IPS-20b (cell line): ENCODE results near the gene KCNG4.
"Not testable (repeated sequence)": the region's sequence is repeated elsewhere in the genome, so short reads cannot be mapped to it uniquely, and the experiment has no call there.

Experiments used
- H3K27ac ChIP-seq: one replicate; pipeline ENCODE4 v1.5.1; 2013; ENCODE audit warnings: low read length
- H3K27me3 ChIP-seq: 2 replicates; pipeline ENCODE4 v1.6.1; 2013; ENCODE audit warnings: mild to moderate bottlenecking, low read length, inconsistent platforms; ENCODE audit not compliant: insufficient read depth
- H3K36me3 ChIP-seq: 2 replicates; pipeline ENCODE4 v1.6.1; 2013; ENCODE audit warnings: low read depth, mild to moderate bottlenecking, inconsistent platforms, low read length, moderate library complexity; ENCODE audit not compliant: insufficient read depth
- H3K4me1 ChIP-seq: 2 replicates; pipeline ENCODE4 v1.6.1; 2013; ENCODE audit warnings: mild to moderate bottlenecking, control low read depth, inconsistent platforms, low read length, moderate library complexity; ENCODE audit not compliant: insufficient read depth
- H3K4me3 ChIP-seq: 2 replicates; pipeline ENCODE4 v1.5.1; 2013; ENCODE audit warnings: mild to moderate bottlenecking, low read length, inconsistent platforms
- H3K9ac ChIP-seq: 2 replicates; pipeline ENCODE4 v1.6.1; 2013; ENCODE audit warnings: low read depth, mild to moderate bottlenecking, inconsistent platforms, low read length, moderate library complexity
- H3K9me3 ChIP-seq: 2 replicates; pipeline ENCODE4 v1.6.1; 2013; ENCODE audit warnings: mild to moderate bottlenecking, low read depth, low read length, inconsistent platforms; ENCODE audit not compliant: insufficient read depth

The KCNG4 gene

DNA sequence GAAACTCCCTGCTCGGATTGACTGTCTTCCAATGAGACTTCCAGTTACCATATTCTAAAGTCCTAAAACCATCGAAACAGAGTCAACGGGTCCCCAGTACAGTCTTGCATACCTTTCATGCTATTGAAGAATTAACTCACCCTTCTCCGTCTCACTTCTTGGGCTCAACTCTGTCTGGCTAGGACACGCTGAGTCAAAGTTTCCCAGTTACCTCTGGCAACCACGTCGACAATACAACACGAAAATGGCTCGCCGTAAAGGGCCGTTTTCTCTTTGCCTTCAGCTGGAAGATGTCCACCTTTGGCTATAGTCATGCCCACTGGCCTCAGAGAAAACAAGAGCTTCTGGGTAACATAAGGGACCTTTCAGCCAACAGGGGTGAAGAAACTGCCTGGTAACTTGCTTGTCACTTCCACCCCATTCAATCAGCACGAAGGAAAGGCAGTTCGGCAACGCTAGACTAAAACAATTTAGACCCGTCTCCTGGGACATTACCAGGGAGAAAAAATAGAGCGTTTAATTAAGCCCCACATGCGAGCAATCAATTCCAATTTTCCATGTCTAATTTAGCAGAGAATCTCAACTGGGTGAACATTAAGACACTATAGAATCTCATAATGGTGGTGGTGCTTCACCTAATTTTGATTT, 21.5 kb downstream of the KCNG4 start:
- no peaks in the 10 kb centered on the region for H3K9me3 ChIP-seq
- no peaks in the 10 kb centered on the region for H3K36me3 ChIP-seq
- H3K27me3 ChIP-seq: no peaks in the 10 kb centered on the region
- H3K9ac ChIP-seq: no peak overlapping the region
- H3K4me1 ChIP-seq: no peaks in the 10 kb centered on the region
- H3K27ac ChIP-seq: no peak overlapping the region
- H3K4me3 ChIP-seq: no peak overlapping the region

DNA sequence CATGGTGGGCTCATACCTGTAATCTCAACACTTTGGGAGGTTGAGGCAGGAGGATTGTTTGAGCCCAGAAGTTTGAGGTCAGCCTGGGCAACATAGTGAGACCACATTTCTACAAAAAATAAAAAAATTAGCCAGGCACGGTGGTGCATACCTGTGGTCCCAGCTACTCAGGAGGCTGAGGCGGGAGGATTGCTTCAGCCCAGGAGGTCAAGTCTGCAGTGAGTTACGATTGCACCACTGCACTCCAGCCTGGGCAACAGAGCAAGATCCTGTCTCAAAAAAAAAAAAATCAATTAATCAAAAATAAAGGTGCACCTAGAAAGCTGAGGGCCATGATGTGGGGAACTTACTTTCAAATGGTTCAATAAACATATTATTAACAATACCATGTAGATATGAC, 23.7 kb downstream of the KCNG4 start:
- not testable (repeated sequence) for H3K9me3 ChIP-seq, H3K4me3 ChIP-seq, H3K27ac ChIP-seq, H3K4me1 ChIP-seq, H3K36me3 ChIP-seq, H3K9ac ChIP-seq, H3K27me3 ChIP-seq

- Histone ChIP-seq H3K4me3 (no peak overlapping the region), H3K27me3 (no peaks in the 10 kb centered on the region), H3K9ac (no peak overlapping the region), H3K4me1 (no peaks in the 10 kb centered on the region), H3K36me3 (no peaks in the 10 kb centered on the region), H3K9me3 (no peaks in the 10 kb centered on the region), H3K27ac (no peak overlapping the region)
Observed at GRCh38 chr16:84215531-84215930, 24.3 kb downstream of the KCNG4 start.

- Histone ChIP-seq H3K4me3 (no peak overlapping the region), H3K9me3 (no peaks in the 10 kb centered on the region), H3K4me1 (no peaks in the 10 kb centered on the region), H3K27ac (no peak overlapping the region), H3K36me3 (no peaks in the 10 kb centered on the region), H3K27me3 (no peaks in the 10 kb centered on the region), H3K9ac (no peak overlapping the region)
Observed at GRCh38 chr16:84214451-84215066, 25.3 kb downstream of the KCNG4 start.

DNA sequence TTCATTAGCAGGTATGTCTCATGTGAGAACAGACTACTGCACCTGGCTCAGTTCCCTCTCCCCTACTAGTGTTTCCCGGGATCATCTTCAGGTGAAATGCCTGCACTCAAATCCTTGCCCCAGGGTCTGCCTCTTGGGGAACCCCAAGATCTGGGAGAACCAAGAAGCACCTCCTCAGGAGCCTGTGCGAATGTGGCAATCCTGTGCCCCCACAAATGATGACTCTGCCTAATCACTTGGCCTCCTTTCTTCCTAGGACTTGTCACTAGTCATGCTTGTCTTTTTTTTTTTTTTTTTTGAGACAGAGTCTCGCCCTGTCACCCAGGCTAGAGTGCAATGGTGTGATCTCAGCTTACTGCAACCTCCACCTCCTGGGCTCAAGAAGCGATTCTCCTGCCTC, 27.2 kb downstream of the KCNG4 start:
- no peak overlapping the region for H3K27ac ChIP-seq
- no peak overlapping the region for H3K4me3 ChIP-seq
- H3K27me3 ChIP-seq: no peaks in the 10 kb centered on the region
- no peaks in the 10 kb centered on the region for H3K36me3 ChIP-seq
- H3K9me3 ChIP-seq: no peaks in the 10 kb centered on the region
- H3K4me1 ChIP-seq: peaks cover 5% of the 10 kb centered on the region; the same call in 1 of the 2 replicates
- H3K9ac ChIP-seq: no peak overlapping the region

DNA sequence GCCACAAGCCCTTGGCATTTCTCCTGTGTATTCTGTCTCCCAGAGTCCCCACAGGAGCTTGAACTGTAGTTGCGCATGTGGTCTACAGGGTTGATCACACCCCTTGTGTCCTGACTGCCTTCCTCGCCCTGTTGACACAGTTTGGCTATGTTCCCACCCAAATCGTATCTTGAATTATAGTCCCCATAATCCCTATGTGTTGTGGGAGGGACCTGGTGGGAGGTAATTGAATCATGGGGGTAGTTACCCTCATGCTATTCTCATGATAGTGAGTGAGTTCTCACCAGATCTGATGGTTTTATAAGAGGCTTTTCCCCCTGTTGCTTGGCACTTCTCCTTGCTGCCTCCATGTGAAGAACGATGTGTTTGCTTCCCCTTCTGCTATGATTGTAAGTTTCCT, 27.7 kb downstream of the KCNG4 start:
- no peaks in the 10 kb centered on the region for H3K9me3 ChIP-seq
- H3K36me3 ChIP-seq: no peaks in the 10 kb centered on the region
- no peak overlapping the region for H3K27ac ChIP-seq
- H3K4me3 ChIP-seq: no peak overlapping the region
- H3K4me1 ChIP-seq: peaks cover 5% of the 10 kb centered on the region; the same call in 1 of the 2 replicates
- H3K9ac ChIP-seq: no peak overlapping the region
- no peaks in the 10 kb centered on the region for H3K27me3 ChIP-seq

DNA sequence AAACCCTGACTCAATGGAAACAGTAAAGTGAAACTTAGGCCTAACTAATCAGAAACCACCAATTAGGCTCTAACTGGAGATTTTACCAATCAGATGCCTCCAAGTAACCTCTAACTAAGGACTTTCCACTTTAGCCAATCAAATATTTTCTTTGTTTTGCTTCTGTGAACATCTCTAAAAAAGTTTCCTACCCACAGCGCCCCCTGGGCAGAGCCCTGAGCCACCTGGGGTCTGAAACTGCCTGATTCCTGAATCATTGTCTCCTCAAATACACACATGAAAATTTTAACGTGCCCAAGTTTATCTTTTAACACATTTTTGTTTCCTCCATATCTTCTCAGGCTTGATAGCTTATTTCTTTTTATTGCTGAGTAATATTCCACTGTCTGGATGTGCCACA, 29.8 kb downstream of the KCNG4 start:
- Histone ChIP-seq H3K36me3 (no peaks in the 10 kb centered on the region), H3K27ac (no peak overlapping the region), H3K4me1 (peaks cover 5% of the 10 kb centered on the region; the same call in 1 of the 2 replicates), H3K9me3 (no peaks in the 10 kb centered on the region), H3K4me3 (no peak overlapping the region), H3K9ac (no peak overlapping the region), H3K27me3 (no peaks in the 10 kb centered on the region)

GRCh38 chr16:84207879-84208278, 31.9 kb downstream of the KCNG4 start:
- Histone ChIP-seq H3K9me3 (no peaks in the 10 kb centered on the region), H3K4me1 (peaks cover 5% of the 10 kb centered on the region; the same call in 1 of the 2 replicates), H3K4me3 (no peak overlapping the region), H3K27me3 (no peaks in the 10 kb centered on the region), H3K27ac (no peak overlapping the region), H3K9ac (no peak overlapping the region), H3K36me3 (no peaks in the 10 kb centered on the region)

DNA sequence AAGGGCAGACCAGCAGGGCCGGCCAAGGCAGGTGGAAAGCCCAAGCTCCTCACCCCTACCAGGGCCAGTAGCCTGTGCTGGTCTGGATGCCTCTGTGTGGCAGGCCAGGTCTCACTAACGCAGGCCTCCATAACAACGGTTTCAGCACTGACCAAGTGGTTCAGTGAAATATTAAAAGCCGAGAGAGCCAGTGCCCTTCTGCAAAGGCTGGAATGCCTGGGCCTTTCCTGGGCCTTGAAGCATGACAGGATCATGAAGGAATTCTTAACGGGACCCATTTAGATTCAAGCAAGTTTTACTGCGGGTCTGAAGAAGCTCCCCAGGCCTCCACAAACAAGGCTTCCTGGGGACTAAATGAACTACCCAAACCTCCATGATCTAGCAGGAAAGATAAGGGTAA, 32.6 kb downstream of the KCNG4 start:
- Histone ChIP-seq H3K4me1 (peaks cover 5% of the 10 kb centered on the region; the same call in 1 of the 2 replicates), H3K27ac (no peak overlapping the region), H3K9me3 (no peaks in the 10 kb centered on the region), H3K4me3 (no peak overlapping the region), H3K27me3 (no peaks in the 10 kb centered on the region), H3K9ac (no peak overlapping the region), H3K36me3 (no peaks in the 10 kb centered on the region)

- H3K9me3 ChIP-seq: no peaks in the 10 kb centered on the region
- no peaks in the 10 kb centered on the region for H3K36me3 ChIP-seq
- no peaks in the 10 kb centered on the region for H3K27me3 ChIP-seq
- no peak overlapping the region for H3K4me3 ChIP-seq
- H3K27ac ChIP-seq: no peak overlapping the region
- peaks cover 5% of the 10 kb centered on the region; the same call in 1 of the 2 replicates for H3K4me1 ChIP-seq
- no peak overlapping the region for H3K9ac ChIP-seq
Observed at GRCh38 chr16:84205976-84206691, 33.7 kb downstream of the KCNG4 start.

- H3K27me3 ChIP-seq, H3K9me3 ChIP-seq, H3K4me1 ChIP-seq, H3K27ac ChIP-seq, H3K9ac ChIP-seq, H3K36me3 ChIP-seq, H3K4me3 ChIP-seq: not testable (repeated sequence)
Observed at GRCh38 chr16:84205123-84205522, 34.7 kb downstream of the KCNG4 start.

DNA sequence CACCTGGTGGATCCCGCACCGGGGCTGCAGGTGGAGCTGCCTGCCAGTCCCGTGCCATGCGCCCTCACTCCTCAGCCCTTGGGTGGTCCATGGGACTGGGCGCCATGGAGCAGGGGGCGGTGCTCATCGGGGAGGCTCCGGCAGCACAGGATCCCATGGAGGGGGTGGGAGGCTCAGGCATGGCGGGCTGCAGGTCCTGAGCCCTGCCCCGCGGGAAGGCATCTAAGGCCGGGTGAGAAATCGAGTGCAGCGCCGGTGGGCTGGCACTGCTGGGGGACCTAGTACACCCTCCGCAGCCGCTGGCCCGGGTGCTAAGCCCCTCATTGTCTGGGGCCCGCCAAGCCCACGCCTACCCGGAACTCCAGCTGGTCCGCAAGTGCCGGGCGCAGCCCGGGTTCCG, 35.3 kb downstream of the KCNG4 start:
- not testable (repeated sequence) for H3K27me3 ChIP-seq, H3K9me3 ChIP-seq, H3K36me3 ChIP-seq, H3K4me1 ChIP-seq, H3K9ac ChIP-seq, H3K4me3 ChIP-seq, H3K27ac ChIP-seq
